Measurements from ENCODE around the gene STAB1.

The STAB1 gene

DNA sequence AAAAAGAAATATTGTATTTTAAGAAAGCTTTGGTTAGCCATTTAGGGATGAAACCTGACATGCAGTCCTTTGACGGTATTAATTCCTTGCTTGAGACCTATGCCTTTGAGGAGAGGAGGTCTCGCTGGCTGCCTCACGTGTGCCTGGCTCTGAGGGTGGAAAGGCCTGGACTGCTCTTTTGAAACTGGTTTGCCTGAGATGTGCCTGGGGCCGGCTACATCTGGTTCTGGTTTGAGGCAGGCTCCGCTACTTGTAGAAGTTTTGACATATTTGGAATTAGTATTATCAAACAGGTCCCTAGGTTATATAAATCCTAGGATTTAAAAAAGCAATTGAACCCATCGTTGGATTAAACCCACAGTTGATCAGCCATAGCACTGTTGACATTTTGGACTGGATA is 33.3 kb upstream of the STAB1 start:
- DNase-seq, result no peak

DNA sequence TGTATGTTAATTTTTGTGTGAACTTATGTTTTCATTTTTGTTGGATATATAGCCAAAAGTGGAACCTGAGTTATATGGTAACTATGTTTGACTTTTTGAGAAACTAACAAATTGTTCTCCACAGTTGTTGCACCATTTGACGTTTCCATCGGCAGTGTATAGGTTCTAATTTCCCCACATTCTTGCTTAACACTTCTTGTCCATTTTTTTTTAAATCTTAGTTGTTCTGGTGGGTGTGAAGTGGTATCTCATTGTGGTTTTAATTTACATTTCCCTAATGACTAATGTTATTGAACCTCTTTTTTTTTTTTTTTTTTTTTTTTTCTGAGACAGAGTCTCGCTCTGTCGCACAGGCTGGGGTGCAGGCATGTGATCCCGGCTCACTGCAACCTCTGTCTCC is 31.7 kb upstream of the STAB1 start:
- no peak for DNase-seq

DNA sequence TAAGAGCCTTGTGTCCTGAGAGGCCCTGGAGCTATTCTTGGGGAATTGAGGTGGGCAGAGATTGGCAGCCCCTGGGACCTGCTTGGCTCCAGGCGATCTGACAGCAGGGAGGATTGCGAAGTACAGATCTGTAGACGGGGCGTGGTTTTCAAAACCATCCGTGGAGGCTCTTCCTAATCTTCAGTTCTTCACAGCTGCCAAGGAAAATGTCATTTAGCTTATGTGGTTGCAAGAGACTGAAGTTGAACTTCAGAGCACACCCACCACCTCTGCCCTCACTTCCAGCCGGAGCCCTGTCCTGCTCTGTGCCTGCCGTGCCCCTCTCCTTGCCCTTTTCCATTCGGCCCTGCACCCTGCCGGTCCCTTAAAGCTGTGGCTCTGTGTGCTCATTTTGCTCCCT is 26.8 kb upstream of the STAB1 start:
- no peak for DNase-seq

DNA sequence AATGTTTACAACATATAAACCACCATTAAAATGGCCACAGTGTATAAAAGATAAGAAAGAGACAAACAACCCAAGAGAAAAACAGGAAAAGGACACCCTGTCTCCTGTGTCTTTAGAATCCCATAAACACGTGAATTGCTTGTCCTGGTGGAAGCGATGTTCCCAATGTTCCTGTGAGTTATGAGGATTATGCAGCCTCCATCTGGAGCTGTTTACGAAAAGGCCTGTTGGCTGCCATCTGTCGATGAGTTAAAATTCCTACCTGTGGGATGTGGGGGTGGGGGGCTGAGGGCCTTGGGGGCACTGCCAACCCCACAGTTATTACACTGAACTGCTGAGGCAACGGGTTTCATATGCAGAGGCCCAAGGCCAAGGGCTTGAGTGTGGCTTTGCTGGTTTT is 26.1 kb upstream of the STAB1 start:
- DNase-seq, result no peak

DNA sequence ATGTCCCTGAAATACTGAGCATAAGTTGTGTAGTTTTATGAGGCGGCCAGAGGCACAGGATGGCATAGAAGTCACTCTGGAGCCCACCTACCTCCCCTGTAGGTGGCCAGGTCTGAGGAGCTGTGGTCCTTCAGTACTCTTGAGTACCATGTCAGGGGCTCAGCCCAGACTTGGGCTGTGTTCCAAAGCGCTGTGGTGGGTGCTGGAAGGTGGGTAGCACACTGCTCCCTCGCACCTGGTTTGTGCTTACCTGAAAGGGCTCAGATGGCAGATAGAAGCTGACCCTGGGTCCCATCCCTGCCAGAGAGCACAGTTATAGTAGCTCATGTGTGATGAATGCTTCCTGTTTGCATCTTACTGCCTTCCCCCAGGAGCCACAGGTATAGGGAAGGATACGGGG is 24.2 kb upstream of the STAB1 start:
- DNase-seq, result no peak

DNA sequence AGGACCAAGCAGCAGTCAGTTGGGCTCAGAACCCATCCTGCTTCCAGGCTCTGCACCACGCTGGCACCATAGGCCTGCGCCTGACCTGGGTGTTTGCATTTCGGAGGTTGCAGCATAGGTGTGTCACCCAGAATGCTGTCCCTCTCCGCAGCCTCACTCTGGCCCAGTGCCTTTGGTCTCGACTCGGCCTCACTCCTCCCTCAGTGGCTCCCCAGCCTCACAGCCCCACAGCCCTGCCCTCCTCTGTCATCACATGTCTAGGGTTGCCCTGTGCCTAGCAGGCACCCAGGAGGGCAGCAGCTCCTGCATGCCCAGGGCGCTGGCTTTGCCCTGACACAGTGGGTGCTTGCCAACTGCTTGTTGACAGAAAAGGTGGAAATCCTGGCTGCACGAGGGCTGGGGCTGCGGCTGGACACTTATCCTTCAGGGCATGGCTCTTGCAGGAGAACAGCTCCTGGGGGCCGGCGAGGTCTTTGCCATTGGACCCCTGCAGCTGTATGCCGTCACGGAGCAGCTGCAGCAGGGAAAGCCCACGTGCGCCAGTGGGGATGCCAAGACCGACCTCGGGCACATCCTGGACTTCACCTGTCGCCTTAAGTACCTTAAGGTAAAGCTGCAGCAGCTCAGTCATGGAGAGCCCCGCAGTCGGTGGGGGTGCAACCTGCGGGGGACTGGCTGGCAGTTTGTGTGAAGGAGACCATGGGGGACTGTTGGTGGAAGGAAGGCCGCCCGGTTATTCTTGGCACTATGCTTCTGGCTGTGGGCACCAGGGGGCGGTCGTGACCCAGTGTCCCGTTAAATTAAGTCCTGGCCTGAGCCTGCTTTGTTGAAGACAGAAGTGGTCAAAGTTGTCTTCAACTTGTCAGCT is 23.5 kb upstream of the STAB1 start:
- no peak for DNase-seq

DNA sequence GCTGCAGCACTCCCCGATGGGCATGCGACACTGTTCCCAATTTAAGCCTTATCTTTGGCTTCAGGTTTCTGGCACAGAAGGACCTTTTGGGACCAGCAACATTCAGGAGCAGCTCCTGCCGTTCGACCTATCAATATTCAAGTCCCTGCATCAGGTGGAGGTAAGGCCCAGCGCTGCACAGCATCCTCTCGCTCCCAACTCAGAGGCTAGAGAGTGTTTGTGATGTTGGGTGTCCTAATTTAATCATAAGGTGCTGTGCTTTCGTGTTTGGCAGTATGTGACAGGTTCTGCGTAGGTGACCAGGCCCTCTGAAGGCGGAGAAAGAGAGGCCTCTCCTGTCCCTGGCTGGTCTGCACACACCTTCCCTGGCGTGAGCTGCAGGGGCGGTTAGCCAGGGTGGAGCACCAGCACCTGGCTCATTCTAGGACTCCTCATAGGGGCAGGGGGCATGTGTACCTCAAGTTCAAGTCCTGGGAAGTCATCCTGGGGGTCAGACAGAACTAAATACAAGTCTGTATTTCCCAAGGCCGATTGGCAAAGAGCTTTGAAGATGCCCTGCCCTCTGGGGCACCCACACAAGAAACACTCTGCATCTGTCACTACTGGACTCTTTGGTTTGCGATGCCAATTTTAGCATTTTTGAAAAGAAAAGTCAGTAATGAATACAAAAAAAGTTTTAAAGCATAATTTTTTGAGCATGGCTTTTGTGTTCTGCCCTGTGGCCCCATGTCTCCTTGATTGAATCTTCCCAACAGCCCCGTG is 22.7 kb upstream of the STAB1 start:
- DNase-seq, result no peak

DNA sequence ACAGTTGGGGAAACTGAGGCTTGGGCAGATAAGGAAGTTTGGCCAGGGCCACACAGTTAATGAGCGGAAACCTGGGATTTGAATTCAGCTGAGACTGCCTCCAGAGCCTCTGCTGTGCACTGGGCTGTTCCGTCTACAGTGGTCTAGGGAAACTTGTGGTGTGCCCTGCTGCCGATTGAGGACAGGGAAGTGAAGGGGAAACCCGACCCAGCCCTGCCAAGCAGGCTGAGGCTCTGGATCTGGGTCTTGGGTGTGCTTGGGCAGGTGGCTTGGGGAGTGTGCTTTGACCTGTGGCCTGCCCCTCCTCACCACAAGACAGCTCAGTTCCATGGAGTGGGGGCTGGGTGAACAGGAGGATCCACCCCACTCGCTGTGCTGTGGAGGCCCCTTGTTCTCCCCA is 22.1 kb upstream of the STAB1 start:
- DNase-seq, result no peak

DNA sequence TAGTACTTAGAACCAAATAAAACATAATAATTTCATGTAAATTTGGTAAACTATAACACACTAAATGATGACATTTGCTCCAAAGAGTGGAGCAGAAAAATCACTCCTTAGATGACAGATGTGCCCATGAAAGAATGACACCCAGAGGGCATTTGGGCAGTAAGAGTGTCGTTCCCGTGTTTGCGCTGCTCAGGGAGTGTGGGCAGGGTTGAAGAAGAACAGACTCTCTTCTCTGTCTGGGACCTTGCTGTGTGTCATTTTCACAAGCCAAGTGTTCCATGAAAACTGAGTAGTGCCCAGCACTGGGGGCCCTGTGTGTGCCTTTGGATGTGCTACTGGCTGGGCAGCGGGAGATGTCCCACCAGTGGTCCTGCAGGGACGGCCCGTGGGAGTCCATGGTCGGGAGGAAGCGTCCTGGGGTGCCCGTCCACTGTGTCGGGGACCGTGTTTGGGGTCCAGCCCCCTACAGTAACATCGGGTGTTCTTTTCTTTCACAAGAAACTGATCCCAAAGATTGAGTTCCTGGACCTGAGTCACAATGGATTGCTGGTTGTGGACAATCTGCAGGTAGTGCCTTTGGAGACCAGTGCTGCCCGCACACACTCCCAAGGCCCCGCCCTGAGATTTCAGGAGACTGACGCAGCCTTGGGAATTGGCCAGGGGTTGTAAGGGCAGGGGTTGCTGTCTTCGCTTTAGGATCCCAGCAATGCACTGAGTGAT is 17.9 kb upstream of the STAB1 start:
- DNase-seq, result no peak

DNA sequence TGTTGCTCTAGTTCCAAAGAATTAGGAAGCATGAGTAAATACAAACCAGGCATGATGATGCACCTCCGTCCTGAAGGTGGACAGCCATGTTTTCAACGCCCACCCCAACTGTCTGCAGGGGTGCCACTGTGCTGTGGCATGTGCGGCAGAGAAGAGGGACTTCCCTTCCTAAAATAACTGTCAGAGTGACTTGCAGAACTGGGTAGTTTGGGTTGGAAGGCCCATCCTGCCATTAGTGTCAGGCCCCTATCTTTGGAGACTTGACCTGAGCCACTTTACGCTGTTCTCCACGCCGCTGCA is 17.4 kb upstream of the STAB1 start:
- no peak for DNase-seq

DNA sequence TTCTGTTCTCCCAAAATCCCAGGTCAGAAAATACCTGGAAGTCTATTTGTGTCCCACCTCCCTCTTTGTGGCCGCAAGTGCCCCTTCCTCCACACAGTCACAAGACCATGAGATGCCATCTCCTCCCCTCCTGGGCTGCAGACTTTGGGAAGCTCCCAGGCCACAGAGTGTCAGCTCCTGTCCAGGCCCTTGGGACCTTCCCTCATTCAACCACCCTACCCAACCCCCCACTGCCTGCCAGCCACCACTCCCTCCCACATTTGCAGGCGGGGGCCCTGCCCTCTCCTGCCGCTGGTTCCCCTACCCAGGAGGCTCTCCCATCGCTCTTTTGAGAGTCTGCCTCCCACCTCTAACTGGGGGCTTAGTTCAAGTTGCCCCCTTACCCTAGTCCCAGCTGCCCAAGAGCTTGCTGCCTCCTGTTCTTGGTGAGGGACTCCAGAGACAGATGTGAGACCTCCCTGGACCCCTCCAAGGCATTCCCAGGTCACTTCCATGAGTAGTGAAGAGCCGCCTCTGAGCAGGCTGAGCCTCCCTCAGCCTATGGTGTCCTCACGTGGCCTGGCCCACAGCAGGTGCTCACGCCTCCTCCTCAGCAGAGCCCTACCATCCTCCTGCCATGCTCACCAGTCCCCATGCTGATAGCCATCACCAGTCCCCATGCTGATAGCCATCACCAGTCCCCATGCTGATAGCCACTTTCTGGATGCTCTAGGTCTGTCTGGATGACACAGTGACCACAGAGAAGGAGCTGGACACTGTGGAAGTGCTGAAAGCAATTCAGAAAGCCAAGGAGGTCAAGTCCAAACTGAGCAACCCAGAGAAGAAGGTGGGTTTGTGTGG is 15.9 kb upstream of the STAB1 start:
- DNase-seq, result no peak

DNA sequence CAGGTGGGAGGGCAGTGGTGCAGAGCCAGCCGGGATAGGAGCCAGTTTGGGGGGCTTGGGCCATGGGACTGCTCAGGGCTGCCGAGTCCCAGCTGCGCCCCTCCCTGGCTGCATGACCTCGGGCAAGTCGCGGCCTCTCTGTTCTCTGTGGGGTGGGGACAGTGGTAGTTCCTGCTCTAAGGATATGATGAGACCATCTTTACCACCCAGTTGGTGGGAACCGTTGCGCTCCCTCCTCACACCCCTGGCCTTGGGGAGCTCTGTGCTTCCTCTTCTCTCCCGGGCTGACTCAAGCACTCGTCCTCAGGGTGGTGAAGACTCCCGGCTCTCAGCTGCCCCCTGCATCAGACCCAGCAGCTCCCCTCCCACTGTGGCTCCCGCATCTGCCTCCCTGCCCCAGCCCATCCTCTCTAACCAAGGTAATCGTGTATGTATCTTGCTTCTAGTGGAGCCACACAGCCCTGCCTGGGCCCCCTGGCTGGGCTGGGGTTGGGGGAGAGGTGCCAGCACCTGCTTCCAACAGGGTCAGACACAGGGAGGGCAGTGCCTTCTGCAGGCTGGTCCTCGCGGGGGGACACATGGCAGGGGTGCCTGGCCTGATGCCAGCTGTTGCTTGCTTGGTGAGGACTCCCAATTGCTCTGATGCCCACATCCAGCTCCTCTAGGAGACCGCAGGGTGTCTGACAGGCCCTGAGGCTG is 15.1 kb upstream of the STAB1 start:
- no peak for DNase-seq

DNA sequence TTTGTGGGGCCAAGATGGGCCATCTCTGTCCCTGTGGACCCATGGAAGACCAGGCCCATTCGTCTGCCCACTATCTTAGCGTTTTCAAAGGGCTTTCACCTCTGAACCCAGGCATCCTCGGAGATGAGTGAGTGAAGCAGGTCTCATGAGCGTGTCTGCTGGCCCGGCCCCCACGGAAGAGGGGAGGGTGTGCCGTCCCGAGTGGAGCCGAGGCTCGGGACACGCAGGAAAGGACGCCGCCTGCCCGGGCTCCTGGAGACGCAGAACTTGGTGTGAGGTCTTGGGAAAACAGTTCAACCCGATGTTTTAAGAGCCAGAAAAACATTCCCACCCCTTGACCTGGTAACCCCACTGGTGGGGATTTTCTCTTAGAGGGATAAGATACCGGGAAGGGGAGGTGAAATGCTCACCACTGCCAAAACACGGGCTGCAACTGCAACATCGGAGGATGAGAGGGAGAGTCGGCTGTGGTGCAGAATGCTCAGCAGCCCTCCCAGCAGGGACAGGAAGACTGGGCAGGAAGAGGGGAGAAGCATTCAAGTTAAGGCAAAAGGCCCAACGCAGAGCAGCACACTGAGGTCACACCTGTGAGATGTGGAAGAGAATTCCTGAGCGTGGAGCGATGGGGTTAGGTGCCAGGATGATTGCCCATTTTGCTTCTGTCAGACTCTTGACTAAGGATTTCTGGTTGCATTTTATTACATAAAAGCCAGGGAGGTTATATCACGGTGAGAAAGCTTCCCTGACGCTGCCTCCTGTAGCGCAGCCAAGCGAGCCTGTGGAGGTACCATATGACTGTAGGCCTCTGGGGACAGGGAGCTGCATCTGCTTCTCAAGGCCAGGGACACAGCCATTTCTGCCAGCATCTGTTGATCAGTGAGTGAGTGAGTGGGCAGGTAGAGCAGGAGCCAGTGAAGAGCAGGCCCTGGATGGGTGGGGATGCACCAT is 14.1 kb upstream of the STAB1 start:
- no peak for DNase-seq

DNA sequence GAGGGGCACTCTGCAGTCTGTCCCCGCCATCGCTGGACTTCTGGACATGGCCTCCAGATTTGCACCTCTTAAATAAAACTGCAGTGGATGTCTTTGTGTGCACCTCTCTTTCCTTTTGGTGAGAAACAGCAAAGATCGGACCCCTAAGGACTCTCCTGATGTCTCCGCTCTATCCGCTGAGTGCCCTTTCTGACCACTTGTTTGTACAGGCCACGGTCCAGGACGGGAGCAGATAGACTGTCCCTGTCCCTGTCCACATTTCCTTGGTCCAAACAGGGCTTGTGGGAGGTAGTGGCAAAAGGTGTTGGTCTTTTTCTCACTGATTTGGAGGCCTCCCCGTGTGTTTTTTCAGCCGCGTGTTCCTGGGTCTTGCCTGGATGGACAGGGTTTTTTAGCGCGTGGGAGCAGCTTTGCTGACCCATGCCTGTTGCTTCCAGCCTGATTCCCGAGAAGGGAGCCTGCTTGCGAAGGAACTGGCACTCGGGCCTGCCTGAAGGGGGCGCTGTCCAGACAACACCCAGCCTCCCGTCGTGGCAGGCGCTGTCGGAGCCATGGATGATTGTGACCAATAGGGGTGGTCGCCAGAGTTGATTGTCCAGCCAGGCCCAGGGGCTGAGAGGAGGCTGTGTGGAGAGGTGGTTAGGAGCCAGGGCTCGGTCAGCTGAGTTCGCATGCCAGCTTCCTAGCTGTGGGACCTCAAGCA is 13.2 kb upstream of the STAB1 start:
- DNase-seq, result no peak

DNA sequence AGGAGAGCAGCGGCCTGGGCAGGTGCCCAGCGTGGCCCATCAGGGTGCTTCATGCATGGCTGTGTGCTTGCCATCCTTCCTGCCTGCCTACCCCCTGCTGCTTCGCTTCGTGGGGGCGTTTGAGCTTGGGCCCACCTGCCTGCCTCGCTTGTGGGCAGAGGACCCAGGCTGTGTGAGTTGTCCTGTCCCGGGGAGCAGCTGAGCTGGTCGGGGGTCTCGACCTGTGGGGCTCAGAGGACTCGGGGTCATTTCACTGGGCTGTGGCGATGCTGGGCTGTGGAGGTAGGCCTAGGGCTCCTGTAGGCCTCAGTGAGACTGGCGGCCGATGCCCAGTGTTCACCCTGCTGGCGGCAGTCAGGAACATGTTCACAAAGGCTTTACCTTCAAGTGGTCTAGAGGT is 12.1 kb upstream of the STAB1 start:
- DNase-seq, result no peak

DNA sequence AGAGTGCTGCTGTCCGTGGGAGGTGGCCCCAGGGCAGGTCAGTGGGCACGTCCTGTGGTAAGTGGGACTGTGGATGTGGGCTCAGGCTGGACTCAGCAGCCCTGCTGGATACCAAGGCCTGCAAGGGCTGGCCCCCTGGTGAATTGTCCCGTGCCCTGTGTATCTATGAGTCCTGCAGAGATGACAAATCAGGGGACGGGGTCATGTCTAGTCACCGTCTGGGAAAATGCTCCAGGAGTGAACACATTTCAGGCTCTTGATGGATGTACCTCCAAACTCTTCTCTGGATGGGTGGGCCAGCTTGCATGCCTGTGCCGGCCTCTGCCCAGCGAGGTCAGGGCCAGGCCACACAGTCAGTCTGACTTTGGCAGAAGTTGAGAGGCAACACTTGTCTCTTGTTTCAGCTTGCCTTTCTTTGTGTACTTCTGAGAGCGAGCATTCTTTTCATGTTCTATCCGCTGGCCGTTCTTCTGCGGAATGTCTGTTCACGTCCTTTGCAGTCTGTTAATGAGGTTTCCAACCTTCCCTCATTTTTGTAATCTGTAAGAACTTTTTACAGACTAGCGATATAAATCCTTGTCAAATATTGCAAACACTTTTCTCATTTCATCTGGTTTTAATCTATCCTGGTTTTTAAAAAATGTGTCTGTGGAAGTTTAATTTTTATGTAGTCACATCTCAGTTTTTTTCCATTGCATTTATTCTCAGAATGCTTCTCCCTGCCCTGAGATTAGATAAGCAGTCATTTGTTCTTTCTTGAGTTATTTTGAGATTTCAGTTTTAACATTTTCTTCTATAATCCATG is 11.4 kb upstream of the STAB1 start:
- no peak for DNase-seq

DNA sequence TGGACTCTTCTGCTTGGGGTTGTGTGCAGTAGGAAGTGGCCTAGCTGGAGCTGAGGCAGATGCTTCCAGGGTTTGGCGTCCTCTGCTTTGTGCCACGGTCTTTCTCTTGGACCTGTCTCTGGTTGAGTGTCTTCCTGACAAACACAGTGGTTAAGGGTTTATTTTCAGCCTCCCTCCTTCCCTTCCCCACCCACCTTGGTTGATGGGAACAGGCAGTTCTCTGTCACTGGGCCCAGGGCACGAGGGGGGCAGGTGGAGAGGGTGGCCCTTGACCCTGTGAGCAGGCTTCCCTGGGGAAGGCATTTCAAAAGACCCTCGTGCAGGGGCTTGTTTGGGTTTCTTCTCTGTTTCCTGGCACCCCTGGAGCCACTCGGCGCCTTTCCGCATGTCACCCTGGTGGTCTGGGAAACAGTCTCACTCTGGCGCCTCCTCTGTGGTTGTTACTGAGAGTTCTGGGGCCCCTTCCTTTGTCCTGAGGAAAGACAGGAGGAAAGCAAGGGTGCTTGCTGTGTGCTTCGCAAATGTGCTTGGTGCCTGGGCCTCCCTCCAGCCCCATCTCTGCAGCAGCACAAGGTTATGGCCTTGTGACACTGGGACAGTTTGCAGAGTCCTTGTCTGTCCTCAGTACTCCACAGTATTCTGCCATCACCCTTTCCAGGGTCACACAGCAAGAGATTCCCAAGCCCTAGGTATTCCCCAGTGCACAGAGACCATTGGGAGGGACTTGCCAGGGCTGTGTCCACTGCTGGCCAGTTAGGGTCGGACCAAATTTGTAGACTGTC is 10.3 kb upstream of the STAB1 start:
- no peak for DNase-seq

DNA sequence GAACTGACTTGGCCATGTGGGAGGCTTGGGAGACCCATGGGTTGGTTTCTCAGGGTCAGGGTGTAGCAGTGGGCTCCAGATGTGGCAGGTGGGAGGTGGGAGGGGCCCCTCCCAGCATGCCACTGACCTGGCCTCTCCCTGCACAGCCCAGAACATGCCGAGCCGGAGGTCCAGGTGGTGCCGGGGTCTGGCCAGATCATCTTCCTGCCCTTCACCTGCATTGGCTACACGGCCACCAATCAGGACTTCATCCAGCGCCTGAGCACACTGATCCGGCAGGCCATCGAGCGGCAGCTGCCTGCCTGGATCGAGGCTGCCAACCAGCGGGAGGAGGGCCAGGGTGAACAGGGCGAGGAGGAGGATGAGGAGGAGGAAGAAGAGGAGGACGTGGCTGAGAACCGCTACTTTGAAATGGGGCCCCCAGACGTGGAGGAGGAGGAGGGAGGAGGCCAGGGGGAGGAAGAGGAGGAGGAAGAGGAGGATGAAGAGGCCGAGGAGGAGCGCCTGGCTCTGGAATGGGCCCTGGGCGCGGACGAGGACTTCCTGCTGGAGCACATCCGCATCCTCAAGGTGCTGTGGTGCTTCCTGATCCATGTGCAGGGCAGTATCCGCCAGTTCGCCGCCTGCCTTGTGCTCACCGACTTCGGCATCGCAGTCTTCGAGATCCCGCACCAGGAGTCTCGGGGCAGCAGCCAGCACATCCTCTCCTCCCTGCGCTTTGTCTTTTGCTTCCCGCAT is 7.9 kb upstream of the STAB1 start:
- DNase-seq, result no peak
